Posterior cingulate gyrus (tissue), 11 donors: ENCODE results near the gene PRCP.

Source experiments
- DNase-seq, 10 donors: peaks; one replicate each; pipeline versions ENCODE4 v3.0.0 to v3.0.0-alpha.2; 2020 to 2021; ENCODE audit warnings: mixed read lengths in 3 of 10
- intact Hi-C: fragments of 100-400 bp; cut with DNase I; formaldehyde crosslinking; loops from one replicate; pipeline ENCODE4 v1.15.1; 2023

PRCP gene

DNA sequence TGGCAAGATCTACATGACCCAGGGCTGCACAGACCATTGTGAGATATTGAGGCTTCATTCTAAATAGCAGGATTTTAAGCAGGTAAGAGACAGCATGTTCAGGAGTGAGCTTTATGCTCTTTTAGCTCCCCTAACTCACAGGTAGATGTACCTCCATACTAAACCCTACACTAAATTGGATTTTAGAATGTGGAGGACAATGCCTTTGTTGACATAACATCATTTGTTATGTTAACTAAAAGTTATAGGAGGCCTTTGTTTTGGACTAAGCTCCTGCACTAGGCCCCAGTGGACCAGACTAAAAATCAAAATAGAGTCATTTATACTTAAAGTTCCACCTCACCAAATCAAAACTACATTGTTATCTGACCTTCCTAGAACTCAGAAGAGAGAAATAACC, 8.1 kb upstream of the PRCP start:
- no peak for DNase-seq
- intact Hi-C loops, result loop anchor here (5.0 to 10.0 kb wide), 3 partner anchors 164 to 909 kb away; partner anchors contain the start of genes CCDC90B and RAB30

DNA sequence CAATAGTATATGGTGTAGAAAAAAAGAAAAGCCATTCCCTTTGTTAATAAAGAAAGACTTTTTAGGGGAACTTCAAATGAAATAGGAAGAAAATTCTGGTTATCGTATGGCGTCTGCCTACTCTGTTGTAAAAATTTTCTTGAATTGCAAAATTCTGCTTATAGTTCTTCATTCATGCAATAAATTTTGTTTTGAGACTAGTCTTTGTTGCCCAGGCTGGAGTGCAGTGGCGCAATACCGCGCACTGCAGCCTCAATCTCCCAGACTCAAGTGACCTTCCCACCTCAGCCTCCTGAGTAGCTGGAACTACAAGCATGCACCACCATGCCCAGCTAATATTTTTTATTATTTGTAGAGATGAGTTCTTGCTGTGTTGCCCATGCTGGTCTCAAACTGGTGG, 7.1 kb upstream of the PRCP start:
- intact Hi-C loops, result loop anchor here (2.0 to 10.0 kb wide), 4 partner anchors 165 to 910 kb away; partner anchors contain the start of genes CCDC90B and RAB30
- DNase-seq, result no peak

DNA sequence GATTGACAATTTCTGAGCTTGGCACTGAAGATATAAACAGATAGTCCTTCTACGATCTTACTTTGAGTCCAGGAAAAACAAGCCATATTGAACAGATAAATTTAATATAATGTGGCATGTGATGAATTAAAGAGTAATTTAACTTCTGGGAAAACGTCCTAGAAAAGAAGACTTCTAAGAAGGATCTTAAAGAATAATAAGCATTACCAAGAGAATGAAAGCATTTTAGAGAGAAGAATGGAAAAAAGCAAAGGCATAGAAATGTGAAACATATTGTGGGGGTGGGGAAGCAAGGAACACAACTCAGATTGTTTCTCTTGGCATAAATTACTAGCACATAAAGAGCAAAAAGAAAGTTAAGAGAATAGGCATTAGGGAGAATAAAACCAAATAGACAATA, 6.7 kb upstream of the PRCP start:
- DNase-seq, result no peak
- intact Hi-C loops, result loop anchor here (2.0 to 10.0 kb wide), 4 partner anchors 165 to 910 kb away; partner anchors contain the start of genes CCDC90B and RAB30

- DNase-seq, result no peak
- intact Hi-C loops, result loop anchor here (2.0 to 10.0 kb wide), 4 partner anchors 166 to 911 kb away; partner anchors contain the start of genes CCDC90B and RAB30
Observed at GRCh38 chr11:82906236-82906635, 6.0 kb upstream of the PRCP start.

DNA sequence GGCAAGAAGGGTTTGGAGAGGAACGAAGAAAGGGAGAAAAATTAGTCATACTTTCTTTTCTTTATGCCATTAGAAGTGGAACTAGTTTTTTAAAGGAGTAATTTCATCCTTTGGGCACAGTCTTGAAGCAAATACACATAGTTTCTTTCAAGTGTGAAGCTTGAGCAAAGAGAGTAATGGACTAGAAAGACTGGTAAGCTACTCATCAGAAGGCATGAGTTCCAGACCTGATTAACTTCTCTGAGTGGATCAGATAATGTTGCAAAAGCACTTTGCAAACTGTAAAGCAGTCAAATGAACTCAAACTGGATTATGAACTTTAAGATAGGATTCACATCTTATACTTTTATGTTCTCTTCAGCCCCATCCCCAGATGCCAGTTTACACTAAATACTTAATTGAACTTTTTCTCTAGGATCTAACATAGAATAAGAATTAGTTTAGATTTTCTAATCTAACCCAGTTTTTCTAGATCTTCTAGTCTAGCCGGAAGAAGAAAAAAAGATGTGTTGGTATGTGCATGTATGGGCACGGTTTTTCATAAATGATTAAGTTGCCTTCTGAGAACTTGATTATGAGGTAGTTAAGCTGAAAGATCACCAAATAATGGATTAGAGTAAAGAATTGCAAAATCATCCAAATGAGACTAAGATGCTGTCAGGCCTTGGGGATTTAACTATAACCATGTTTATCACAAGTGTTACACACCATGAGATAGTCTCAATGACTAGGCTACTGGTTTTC, 3.8 kb upstream of the PRCP start:
- DNase-seq, result no peak
- intact Hi-C loops, result loop anchor here (5.0 to 10.0 kb wide), 2 partner anchors 288 to 381 kb away; partner anchors contain the start of genes ANKRD42 and CCDC90B

- intact Hi-C loops, result loop anchor here (5.0 to 10.0 kb wide), 2 partner anchors 289 to 382 kb away; partner anchors contain the start of genes ANKRD42 and CCDC90B
- DNase-seq, result no peak
Observed at GRCh38 chr11:82902880-82903279, 2.6 kb upstream of the PRCP start.

GRCh38 chr11:82901922-82902485, 1.8 kb upstream of the PRCP start:
- DNase-seq, result no peak
- intact Hi-C loops, result loop anchor here (2.0 to 10.0 kb wide), 4 partner anchors 183 to 383 kb away; partner anchors contain the start of genes ANKRD42, CCDC90B and PCF11

DNA sequence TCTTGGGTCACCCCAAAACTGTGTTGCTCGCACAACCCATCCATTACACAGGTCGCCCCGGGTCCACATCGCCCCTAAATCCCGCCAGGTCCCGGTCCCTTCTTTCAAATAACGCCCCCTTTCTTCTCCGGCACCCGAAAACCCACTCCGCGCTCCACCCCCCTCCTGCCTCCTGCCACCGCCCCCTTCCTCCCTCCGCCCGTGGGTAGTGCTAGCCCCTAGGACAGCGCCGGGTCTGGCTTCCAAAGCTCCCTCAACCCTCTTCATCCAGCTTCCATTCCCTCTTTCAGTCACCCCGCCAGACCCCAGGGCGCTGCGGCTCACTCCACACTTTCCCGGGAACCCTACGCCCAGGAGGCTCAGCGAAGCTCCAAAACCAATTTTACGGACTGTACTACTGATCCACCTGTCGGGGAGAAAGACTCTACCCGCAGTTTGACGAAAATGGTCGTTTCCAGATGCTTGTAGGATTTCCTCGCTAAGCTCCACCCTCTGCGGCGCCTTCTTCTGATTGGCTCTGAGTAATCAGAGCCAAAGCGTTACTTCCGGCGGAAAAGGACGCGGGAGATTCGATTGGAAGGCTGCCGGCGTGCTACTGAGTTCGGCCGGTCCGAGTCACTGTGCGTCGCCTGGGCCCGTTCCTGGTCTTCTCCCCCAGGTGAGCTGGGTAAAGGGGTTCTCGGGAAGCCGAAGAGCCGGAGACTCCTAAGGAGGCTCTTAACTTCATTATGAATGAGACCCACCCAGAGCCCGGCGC, 1.1 kb upstream of the PRCP start, which contains the start of gene DDIAS:
Gene DDIAS (plus strand): TSS at position 572 of the 757 bp plus-strand sequence. CDS start 13,003 bp downstream, outside the sequence.
- intact Hi-C loops, result loop anchor here (2.0 to 10.0 kb wide), 4 partner anchors 183 to 383 kb away; partner anchors contain the start of genes ANKRD42, CCDC90B and PCF11
- DNase-seq, result peak; percentile 82 to 98 (median 92)

GRCh38 chr11:82899957-82900276, 313 bp downstream of the PRCP start:
- intact Hi-C loops, result loop anchor here (2.0 to 10.0 kb wide), 4 partner anchors 181 to 385 kb away; partner anchors contain the start of genes ANKRD42, CCDC90B and PCF11
- DNase-seq, result no peak

- intact Hi-C loops, result no loop called here
- no peak for DNase-seq
Observed at GRCh38 chr11:82899186-82899820, 927 bp downstream of the PRCP start.

- intact Hi-C loops, result no loop called here
- DNase-seq, result no peak
Observed at GRCh38 chr11:82898241-82898640, 2.0 kb downstream of the PRCP start.

DNA sequence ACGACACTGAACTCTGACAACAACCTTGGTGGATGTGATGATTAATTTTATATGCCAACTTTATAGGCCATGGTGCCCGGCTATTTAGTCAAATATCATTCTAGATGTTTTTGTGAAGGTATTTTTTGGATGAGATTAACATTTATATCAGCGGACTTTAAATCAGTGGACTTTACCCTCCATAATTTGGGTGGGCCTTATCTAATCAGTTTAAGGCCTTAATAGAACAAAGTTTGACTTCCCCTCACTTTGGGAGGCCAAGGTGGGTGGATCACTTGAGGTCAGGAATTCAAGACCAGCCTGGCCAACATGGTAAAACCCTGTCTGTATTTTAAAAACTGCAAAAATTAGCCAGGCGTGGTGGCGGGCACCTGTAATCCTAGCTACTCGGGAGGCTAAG, 4.0 kb downstream of the PRCP start:
- DNase-seq, result no peak
- intact Hi-C loops, result no loop called here

- no peak for DNase-seq
- intact Hi-C loops, result no loop called here
Observed at GRCh38 chr11:82895437-82896091, 4.7 kb downstream of the PRCP start.

DNA sequence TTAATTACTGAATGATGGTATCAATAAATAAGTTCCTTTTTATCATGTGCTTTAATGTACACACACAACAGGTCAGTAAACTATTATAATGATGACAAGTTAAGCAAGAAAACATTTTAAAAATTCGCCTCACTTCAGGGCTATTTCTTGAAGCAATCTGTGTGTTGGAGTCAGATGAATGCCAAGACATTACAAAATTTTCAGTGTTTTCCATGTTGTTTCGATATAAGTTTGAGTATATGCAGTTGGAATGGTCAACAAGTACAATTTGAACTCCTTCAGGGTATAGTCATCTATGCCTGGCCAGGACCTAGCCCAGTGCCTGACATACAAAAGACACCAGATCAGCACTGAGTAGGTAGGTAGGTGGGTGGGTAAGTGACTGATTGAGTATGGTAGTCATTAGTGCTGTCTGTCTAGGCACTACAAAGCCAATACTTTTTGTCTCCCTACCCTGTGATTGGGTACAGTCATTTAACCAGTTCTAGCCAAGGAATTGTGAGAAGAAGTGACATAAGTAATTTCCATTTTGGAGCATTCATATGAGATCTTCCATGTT, 7.5 kb downstream of the PRCP start:
- no peak for DNase-seq
- intact Hi-C loops, result no loop called here

DNA sequence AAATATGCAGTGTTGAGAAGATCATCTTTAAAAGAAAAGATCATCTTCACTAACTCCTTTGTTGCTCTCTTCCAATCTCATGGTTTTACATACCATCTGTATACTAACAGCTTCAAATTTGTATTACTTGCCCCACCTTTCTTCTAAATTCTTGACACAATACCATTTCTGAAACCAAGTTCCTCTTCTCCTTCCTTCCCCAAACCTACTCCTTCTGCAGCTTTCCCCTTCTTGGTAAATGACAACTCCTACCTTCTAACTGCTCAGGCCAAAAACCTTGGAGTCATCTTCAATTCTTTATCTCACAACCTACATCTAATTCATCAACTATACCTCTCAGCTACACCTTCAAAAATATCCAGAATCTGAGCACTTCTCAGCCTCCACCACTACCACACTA, 9.3 kb downstream of the PRCP start:
- intact Hi-C loops, result no loop called here
- DNase-seq, result no peak

DNA sequence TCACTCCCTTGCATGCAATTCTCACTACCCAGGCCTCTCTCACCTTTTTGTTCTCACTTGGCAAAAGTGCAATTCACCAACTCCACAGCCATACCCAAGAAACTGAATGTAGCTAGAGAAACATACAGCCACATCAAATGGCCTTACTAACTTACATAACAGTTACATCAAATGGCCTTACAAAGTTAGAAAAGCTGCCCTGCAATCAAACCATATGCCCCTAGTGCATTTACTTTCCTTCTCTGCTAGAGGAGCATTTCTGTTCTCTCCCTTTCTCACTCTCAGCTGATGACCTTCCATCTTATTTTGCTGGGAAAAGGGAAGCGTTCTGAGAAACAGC, 10.3 kb downstream of the PRCP start:
- intact Hi-C loops, result no loop called here

GRCh38 chr11:82889133-82890001, 10.9 kb downstream of the PRCP start:
- intact Hi-C loops, result no loop called here
- DNase-seq, result peak in 1 of 10 donors; percentile 68

More for the DNA sequence above, 10.3 kb downstream of the PRCP start:
- DNase-seq, result no peak

- intact Hi-C loops, result no loop called here
- no peak for DNase-seq
Observed at GRCh38 chr11:82883853-82884252, 16.4 kb downstream of the PRCP start.
